NCI-H1930 (cell line): ENCODE data around the gene BCL2A1.
"Not testable (repeated sequence)": the region's sequence is repeated elsewhere in the genome, so short reads cannot be mapped to it uniquely, and the experiment has no call there.

ENCODE experiments used
- DNase-seq, 2 experiments: peaks; one replicate each; lab custom pipeline; 2025; lab: John Stamatoyannopoulos, UW

BCL2A1 gene

DNA sequence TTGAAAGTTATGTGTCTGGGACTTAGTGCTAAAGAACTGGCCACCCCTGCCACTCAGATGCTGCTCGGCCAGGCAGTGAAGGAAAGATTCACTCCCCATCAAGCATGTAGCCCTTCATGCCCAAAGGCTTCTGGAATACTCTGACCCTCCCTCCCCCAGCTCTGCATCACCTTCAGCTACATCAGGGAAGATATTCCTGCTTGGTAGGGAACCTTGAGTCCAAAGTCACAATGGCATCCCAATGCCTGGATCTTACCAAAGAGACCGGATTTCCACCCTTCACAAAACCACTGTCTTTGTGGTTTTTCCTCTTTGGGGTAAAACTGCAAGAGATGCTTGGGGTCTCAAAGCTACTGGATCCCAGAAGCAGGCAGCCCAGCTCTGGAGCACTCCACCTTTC, 18.2 kb upstream of the BCL2A1 start:
- DNase-seq: no peak

- DNase-seq: no peak
These were observed 17.6 kb upstream of the BCL2A1 start for GRCh38 chr15:79988448-79989117.

- no peak for DNase-seq
These were observed 17.0 kb upstream of the BCL2A1 start for GRCh38 chr15:79987969-79988368.

DNA sequence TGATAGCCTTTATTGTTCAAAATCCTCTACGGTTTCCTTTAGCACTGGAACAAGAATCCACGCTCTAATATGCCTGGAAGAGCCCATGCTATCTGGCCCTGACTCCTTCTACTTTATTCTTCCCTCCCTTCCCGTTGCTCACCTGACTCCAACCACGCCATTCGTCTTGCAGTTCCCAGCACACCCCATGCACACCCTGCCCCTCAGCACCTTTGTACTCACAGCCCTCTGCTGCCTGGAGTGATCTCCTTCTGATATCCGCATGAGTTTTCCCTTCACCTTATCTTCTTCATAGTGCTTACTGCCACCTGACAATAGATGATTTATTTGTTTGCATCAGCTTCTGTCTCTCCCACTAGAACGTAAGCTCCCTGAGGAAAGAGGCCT, 16.6 kb upstream of the BCL2A1 start:
- DNase-seq: no peak

GRCh38 chr15:79981831-79982455, 10.9 kb upstream of the BCL2A1 start:
- DNase-seq: no peak

DNA sequence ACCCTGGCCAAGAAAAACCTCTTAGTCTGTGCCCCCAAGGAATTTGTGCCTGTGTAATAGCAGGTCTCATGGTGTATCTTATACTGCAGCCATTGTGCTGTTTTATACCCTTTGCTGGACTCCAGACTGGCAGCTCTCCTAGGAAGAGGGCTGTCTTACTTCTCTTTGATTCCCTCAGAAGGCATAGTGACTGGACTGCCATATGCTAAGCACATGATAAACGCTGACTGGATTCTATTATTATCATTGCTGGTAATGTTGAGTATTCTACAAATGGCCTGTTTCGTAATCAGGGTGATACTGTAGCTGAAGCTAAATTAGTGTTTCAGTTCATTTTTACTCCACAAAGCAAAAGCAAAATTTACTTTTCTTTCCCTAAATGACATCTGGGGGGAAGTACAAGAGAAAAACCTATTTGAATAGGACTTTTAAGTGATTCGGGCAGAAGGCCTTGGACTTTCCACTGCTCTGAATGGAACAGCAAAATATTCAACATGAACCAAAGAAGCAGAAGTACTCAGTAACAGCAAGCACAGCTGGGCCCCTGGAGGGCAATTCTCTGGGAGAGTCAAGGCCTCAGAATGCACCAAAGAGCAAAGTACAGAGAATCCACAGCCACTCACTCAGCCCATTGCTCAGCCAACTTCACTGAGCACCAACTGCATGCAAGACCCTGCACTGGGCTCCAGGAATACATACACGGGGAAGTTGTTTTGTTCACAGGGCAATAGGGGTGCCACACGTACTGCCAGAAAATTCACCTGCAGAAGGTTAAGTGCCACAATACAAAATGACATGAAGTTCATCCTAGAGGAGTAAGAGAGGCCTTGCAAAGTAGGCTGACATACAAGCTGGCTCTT, 7.9 kb upstream of the BCL2A1 start:
- no peak for DNase-seq

DNA sequence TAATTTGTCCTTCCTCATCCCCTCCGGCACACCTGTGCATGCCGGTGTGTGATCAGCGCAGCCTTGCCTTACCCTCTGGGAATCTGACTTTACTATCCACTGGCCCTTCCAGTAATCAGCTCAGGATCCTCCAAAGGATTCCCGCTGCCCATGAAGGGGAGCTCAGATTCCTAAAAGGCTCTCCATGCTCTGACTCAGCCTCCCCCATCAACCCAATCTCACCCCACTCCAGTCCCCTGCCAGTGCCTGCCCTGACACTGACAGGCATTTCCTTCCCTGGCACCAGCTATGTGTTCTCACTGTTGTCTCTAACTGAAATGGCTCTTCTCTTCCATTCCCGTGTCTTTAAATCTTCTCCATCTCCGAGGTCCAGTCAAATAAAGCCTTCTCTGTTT, 7.3 kb upstream of the BCL2A1 start:
- DNase-seq: no peak

DNA sequence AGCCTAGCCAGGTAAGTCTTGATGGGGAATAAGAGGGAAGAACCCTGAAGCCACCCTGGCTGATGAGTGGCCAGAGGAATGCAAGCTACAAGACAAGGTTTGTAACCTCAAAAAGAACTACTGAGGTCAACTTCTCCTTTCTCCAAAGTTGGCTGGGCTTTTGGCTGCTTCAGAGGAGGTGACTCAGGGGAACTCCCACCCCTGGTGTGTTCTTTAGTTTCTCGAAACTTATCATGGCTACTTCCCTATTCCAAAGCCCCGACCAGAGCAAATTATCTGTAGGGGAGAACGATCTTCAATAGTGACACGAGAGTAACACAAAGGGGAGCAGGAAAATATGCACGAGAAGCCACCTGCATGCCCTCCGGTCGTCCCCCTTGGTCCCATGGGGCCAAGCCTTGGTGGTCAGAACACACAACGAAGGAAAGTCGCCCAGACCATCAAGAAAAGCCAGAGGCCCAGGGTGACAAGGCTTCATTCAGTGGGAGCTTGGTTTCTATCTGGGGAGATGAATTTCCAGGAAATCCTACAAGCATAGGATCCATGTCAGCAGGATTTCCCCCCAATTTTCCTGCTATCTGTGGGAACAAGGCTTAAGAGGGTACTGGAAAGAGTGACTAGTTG, 6.5 kb upstream of the BCL2A1 start:
- no peak for DNase-seq

- no peak for DNase-seq
These were observed 2.6 kb upstream of the BCL2A1 start for GRCh38 chr15:79973456-79974195.

DNA sequence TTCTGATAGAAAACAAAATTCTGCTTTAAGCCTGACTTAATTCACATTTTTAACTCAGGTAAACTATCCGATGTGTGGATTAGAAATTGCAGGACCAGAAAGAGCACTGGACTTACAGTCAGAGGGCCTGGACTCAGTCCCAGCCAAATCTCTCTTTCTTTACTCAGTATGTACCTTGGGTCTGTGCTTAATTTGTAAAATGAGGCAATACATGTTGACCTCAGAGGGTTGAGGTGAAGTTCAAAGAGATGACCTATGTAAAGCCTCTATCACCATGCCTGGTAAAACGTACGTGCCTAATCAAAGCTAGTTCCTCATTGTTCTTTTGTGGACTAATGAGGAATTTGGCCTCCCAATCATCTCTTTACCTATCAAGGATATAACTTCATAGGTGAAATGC, 1.9 kb upstream of the BCL2A1 start:
- no peak for DNase-seq

- DNase-seq: no peak
These were observed 815 bp downstream of the BCL2A1 start for GRCh38 chr15:79970181-79970580.

- no peak for DNase-seq
These were observed 1.9 kb downstream of the BCL2A1 start for GRCh38 chr15:79969146-79969545.

- DNase-seq: no peak
These were observed 3.5 kb downstream of the BCL2A1 start for GRCh38 chr15:79967298-79968182.

DNA sequence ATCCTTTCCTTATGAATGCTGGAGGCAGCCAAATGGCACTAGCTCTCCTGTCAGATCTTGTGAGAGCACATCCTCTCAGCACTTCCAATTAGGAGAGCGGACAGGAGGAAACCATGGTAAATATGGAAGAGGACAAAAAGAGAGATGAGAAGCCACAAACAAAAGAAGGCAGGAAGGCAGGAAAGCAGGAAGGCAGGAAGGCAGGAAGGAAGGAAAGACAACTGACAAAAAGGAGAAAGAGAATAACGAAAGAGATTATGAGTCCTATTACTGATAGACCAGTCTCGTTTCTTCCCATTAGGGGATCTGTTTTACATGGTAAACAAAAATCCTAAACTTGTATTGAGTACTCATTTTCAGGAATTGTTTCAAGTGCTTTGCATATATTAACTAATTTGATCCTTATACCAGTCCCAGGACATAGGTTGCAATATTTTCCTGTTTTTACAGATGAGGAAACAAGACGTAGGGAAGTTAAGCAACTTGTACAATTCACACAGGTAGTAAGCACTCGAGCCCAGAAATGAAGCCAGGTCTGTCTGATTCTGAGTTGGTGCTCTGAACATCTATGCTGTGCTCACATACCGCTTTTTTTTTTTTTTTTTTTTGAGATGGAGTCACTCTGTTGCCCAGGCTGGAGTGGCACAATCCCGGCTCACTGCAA, 4.2 kb downstream of the BCL2A1 start:
- DNase-seq: no peak

- no peak for DNase-seq
These were observed 5.0 kb downstream of the BCL2A1 start for GRCh38 chr15:79965846-79966630.

- no peak for DNase-seq
These were observed 6.7 kb downstream of the BCL2A1 start for GRCh38 chr15:79964232-79964805.

DNA sequence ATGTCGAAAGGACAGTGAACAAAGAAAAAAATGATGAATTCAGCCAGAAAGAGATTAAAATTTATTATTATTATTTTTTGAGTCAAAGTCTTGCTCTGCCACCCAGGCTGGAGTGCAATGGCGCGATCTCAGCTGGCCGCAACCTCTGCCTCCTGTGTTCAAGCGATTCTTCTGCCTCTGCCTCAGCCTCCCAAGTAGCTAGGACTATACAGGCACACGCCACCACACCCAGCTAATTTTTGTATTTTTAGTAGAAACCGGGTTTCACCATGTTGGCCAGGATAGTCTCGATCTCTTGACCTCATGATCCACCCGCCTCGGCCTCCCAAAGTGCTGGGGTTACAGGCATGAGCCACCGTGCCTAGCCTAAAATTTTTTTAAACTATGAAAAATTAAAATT, 8.1 kb downstream of the BCL2A1 start:
- not testable (repeated sequence) for DNase-seq

- DNase-seq: no peak
These were observed 8.8 kb downstream of the BCL2A1 start for GRCh38 chr15:79962178-79962577.
